GM18909 (cell line): ENCODE measurements around the gene OSGEP.
A peak's percentile ranks its signal among the peaks of the same experiment; 100 is the strongest.

Source experiments
- ATAC-seq: cut with Tn5 transposase; IDR thresholded peaks from one replicate; pipeline ENCODE4 v1.9.1; 2021; ENCODE audit warnings: mild to moderate bottlenecking; ENCODE audit not compliant: unreplicated experiment, poor library complexity

Gene OSGEP

DNA sequence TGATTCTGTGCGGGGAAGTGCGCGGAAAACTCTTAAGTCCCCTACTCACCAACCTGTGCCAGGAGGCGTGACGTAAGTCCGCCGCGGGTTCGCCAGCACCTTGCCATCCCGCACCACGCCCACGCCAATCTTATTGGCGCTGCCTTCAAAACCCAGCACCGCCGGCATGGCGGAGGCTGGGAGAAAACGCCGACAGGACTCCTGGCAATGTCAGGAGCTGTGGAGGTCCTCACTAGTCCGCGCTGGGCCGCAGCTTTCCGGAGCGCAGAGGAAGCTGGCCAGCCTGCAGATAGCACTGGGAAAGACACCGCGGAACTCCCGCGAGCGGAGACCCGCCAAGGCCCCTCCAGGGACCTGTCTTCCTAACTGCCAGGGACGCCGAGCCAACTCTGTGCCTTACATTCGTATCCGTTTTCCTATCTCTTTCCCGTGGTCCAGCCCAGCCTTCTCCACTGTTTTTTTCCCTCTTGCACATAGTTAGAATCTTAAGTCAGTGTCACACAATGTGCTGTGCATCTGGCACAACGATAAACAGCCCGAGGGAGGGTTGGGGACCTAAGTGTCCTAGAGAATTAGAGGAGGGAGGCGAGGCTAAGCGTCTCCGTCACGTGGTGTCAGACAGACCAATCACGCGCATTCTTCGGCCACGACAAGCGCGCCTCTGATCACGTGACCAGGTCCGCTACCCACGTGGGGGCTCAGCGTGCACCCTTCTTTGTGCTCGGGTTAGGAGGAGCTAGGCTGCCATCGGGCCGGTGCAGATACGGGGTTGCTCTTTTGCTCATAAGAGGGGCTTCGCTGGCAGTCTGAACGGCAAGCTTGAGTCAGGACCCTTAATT, at the start of gene OSGEP, which contains the start of gene APEX1:
OSGEP (minus strand) TSS at position 297 of the 839 bp plus-strand sequence; CDS start at position 168, 129 bp downstream.
APEX1 (plus strand) TSS at position 711 of the 839 bp plus-strand sequence. CDS start 420 bp downstream, outside the sequence.
- peak; percentile 86 for ATAC-seq

DNA sequence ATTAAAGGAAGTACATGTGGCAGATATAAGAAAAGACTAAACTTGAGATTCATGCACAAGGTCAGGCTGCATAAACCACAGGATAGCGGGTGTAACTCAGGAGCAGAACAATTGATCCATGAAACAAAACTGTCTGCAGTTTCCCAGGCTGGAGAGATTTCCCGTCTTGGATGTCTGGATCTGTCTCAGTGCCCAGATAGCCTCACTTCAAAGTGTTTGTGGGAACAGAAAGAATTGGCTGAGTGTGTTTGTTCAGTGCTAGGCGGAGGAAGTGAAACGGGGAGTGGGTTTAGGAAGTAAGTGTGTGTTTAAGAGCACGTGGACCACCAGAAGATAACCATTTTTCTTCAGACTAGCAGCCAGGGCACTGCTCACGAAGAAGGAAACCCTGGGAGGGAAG, 49.3 kb upstream of the OSGEP start:
- no peak for ATAC-seq

DNA sequence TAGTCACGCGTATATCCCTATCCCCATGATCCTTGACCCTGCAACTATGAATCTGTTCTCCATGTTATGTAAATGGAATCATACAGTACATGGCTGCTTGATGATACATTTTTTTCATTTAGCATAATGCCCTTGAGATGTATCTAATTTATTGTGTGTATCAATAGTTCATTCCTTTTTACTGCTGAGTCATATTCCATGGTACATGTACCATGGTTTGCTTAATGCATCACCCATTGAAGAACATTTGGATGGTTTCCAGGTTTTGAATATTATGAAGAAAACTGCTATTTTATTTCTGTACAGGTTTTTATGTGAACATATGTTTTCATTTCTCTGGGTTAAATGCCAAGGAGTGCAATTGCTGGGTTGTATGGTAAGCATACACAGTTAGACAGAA, 46.7 kb upstream of the OSGEP start:
- ATAC-seq: no peak

DNA sequence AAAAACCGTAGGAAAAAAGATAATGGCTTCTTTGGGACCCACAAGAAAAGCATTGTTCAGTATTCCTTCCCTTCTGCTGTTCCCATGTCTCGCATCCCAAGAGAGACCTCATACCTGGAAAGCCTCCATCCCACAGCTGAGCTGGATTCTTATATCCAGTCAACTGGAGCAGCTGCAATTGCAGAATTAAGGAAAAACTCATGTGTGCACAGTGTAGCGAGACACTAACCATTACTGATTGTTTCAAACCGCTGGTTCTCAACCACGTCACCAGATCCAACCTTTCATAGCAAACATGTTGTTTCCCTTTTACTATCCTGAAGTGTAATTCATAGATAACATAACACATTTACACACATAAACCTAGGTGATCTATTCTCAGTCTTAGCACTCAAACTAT, 45.3 kb upstream of the OSGEP start:
- ATAC-seq: no peak

DNA sequence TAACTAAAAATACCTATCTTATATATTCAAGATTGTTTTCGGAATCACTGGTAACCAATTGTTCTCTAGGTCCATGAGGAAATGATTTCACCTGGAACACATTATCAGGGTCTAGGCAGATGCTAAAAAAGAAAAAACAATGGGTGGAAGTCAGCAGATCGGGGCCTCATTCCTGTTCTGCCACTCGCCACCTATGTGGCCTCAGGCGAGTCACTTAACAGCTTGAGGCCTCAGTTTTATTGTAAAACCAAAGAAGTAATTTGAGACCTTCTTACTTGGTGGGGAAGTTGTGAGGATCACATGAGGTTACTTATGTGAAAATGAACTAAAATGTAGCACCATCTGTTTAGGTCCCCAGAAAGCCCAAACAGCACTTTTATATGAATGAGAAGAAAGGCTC, 44.5 kb upstream of the OSGEP start:
- ATAC-seq: no peak

DNA sequence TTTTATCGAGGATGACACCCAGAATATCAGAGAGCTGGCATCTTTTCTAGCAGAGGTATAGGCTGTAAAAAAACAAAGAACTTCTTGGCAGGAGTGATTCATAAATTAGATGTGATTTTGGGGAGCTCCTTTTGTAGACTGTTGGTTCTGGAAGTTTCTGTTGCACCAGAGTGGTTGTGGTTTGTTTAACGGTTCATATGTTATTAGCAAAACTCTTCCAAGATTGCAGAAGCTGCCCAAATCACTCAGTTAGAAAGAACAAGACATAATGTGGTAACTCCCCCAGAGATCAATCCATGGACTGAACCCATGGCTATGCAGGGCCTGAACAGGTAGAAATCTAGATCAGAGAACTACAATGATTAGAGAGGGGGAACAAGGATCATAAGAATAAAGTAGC, 44.0 kb upstream of the OSGEP start:
- no peak for ATAC-seq

DNA sequence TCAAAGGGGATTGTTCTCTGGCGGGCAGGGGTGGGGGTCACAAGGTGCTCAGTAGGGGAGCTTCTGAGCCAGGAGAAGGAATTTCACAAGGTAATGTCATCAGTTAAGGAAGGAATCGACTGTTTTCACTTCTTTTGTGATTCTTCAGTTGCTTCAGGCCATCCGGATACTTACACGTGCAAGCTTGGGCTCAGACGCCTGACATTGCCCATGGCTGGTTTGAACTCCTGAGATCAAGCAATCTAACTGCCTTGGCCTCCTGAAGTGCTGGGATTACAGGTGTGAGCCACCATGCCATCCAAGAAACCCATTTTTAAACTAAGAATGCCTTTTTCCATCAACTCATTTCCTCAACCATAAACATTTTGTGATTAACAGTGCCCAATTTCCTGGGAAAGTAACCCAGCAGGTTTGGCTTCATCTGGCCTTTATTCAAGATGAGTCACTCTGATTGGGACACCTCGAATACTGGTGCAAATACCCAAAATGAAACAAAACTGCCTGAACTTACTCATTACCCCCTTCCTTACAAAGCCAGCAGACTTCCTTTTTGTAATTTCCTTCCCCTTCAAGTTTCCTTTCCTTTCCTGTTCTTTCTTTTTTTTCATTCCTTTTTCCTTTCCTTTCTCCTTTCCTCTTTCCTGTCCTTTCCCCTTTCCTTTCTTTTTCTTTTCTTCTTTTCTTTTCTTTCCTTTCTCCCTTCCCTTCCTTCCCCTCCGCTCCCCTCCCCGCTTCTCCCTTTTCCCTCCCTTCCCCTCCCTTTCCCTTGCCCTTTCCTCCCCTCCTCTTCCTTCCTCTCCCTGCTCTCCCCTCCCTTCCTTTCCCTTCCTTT, 40.5 kb upstream of the OSGEP start:
- no peak for ATAC-seq

DNA sequence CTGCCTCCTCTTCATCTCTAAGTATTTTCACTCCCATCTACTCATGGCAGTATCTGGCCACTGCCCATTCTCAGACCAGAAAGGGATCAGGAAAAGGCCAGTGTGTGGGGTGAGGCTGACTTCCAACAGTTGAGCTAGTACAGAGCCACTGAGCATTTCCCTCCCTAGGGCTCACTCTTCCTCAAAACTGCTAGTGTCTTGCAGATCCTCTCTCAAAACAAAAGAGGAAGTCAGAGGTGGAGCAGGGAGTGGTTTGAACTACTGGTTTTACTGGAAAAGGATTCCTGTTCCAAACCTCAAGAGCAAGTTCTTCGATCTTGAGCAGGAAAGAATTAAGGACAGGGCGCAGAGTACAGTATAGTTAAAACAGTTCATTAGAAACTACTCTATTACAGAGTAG, 39.0 kb upstream of the OSGEP start:
- no peak for ATAC-seq

DNA sequence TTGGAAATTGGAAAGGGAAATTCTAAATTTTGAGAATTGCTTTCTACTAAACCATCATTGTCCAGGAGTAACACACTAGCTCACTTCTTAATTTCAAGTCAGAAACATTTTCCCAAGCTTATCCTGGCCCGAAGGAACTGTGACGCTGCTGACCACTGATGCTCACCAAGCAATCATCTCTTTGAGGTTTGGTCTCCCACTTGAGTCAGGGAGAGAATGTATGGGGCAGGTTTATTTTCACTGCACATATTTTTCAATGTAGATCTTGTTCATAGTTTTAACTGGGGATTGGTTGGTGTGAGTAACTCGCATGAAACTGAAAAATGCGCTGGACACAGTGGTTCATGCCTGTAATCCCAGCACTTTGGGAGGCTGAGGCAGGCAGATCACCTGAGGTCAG, 37.9 kb upstream of the OSGEP start:
- ATAC-seq: no peak

DNA sequence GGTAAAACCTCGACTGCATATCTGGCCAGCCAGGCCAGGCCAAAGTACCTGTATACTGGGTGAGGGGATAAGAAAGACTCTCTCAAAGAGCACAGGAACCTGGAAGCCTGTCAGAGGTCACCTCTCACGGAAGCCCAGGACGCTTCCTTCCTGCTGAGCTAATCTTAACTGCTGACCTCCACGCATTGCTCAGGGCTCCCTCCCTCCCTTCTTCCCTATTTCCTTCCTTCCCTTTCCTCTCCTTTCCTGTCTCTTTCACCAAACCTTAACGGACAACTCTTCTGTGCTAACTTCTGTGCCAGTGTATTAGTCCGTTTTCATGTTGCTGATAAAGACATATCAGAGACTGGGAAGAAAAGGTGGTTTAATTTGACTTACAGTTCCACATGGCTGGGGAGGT, 36.0 kb upstream of the OSGEP start:
- ATAC-seq: no peak

DNA sequence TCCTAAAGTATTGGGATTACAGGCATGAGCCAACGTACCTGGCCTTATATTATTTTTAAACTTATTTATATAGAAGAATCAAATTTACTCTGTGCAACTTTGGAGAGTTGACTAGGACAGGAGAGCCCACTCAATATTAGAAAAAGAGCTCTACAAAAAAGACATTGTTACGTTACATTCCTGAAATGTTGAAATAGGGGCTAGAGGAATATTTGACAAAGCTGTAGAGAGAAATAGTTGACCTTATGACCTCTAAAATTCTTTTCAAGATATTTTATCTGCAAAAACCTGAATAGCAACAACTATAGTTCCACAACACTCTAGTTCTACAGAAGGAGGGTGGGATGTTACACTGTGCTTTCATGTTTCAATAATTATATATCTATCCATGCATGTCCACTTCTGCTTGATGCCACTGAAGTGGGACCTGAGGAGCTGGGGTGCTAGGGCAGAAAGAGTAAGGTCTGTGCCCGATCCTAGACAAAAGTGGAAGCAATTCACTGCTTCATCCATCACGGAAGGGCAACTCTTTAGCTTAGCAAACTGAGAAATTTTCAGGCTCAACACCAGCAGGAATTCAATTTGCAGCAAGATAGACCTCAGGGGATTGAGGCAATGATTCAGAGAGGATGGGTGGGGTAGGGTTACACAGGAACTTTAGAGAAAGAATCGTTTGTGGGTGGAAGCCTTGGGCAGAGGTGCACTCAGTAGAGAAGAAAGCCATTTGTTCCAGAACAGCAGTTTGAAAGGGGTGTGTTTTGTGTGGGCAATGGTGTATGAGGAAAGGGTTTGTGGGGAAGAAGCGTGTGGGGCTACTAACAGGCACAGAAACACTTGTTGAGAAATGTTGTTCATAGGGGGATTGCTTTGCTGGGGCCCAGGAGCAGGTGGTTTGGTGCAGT, 34.7 kb upstream of the OSGEP start:
- ATAC-seq: peak; percentile 61

DNA sequence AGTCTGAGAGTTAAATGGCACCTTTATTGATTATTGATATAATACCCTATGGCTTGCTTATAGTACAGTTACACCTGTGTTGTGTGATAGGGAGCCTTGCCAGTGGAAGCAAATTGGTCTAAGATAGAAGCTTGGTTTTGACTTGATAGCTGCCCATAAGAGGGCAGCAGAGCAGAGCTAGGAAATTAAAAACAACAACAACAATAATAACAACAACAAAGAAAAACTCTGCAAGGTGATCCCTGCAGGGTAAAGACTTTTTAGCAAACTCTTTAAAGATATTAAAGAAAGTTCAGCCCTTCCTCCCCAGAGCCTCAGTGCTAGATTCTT, 32.7 kb upstream of the OSGEP start:
- ATAC-seq: no peak

DNA sequence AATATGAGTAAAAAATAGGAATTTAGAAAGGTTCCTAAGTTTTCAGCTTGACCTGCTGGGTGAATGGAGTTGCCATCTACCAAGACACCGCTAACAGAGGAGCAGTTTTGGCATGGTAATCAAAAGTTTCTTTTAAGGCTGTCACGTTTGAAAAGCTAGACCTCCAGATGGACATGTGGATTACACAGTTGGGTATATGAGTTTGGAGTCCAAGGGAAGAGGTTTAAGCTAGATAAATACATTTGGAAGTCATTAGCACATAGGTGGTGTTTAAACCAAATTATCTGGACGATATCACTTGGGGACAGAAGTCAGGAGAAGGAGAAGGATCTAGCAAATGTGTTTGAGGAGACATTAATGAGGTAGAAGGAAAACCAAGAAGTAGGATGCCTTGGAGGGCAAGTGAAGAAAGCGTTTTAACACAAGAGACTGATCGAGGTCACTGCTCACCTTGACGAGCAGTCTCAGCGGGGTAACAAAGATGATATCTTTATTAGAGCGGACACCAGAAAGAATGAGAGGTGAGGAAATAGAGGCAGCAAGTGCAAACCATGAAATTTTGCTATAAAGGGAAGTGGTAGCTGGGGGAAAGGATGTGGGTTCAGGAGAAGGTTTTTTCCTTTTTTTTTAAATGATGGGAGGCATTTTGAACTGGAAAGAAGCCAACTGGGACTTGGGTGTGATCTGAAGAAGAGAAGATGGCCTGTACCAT, 32.2 kb upstream of the OSGEP start:
- ATAC-seq: no peak

DNA sequence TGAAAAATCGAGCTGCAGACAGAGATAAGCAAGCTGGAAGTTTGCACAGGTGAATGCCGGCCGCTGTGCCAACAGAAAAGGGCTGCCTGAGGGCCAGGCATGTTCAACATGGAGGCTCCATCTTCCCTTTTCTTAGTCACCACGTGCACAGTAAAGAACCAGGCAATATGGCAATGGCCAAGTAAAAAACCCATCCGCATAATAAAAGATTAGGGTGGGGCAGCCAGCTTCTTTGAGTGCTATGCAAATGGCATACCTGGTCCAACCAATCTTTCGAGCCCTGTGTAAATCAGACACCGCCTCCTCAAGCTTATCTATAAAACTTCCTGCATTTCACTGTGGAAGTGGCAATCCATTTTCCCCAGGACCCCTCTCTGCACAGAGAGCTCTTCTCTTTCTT, 31.3 kb upstream of the OSGEP start:
- no peak for ATAC-seq

DNA sequence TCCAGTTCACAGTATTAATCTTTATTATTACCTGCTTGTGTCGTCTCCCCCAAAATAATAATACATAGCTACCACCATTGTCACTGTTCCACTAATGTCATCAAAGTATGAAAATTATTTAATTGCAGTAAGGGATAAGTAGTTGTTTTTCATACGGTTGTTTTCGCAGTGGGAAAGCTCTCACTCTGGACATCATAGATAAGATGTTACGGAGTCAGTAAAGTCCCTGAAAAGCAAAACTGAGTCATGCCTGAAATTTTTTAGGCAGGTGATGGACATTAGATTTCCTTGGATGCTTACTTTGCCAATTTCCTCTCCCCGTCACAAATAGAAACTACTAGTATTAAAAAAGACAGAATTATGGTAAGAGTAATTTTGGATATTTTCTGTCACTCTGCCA, 27.8 kb upstream of the OSGEP start:
- no peak for ATAC-seq

DNA sequence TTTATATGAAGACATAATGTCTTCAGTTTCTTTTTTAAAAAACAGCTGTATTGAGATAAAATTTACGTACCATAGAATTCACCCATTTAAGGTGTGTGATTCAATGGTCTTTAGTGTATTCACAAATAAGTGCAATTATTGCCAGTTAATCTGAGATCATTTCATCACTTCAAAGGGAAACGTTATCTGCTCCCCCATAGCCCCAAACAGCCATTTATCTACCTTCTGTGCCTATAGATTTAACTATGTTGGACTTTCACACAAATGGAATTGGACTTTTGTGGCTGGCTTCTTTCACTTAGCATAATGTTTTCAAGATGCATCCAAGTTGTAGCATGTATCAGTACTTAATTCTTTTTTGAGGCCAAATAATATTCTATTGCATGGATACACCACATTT, 24.3 kb upstream of the OSGEP start:
- ATAC-seq: no peak

DNA sequence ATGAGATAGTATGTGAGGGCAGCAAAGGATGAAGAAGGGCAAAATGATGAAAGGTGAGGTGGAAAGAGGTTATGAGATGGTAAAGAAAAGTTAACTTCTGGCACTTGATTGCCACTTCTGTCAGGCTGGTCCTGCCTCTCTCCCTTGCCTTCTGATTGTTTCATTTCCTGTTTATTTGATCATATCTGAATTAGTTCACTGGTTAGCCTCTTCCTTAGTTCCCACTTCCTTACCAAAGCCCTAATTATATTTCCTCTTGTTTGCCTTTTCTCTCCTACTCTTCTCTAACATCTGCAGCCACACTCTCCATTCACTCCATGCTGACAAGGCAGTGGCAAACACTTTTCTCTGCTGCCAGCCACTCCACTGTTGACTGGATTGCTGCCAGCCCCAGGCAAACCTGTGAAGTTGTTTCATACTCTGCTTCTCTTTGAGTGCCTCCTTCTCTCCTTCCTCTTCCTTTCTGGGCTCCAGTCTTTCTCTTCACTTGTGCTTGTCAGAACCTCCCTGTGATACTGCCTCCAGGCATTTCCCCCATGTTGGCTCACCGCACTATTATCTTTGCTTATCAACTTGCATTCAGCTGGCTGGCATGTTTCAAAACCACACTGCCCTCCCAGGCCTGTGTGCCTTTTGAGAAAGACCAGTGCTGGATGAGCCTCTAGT, 22.7 kb upstream of the OSGEP start:
- no peak for ATAC-seq

DNA sequence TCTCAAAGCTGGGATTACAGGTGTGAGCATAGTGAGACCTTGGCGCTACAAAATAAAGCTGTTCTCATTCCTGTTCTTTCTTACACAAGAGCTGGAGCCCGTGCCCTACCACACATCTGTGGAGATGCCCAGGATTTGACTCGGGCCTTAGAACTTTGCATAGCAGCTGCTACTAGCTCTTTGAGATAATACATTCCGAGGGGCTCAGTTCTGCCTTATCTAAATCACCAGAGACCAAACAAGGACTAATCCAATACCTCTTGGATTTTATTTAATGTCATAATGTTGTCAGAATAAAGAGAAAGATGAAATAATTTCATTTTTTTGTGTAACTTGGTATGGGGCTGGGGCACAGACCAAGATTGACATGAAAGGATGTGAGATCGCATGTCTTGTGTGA, 22.2 kb upstream of the OSGEP start:
- ATAC-seq: no peak

DNA sequence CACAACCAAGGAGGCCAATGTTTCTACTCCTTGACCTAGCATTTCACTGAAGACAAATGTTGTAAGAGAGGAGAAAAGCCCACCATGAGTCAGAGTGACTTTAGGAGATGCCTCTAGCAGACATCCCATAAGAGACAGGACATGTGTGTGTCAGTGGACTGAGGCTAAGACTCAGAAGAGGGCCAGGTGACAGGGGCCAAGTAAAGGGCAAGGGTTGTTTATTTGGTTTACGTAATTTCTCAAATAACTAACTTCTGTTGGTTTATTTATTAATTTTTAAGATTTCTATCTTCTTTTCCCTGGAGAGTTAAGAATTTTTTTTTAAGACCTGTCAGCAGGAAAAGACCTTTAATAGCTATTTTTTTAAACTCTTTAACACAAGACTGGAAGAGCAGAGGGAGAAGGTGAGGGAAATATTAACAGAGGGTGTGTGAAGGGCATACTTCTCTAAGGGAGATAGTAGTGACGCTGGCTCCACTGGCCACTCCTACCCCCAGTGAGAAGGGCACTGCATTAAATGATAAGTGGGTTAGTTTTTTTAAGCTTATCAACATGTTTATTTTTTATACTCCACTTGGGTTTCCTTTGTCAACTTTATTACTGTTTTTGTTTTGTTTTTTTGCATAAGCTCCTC, 18.0 kb upstream of the OSGEP start:
- ATAC-seq: no peak
